MM.1S (cell line): ENCODE results near the gene KCNB1.

Experiments used
- DNase-seq: peaks from one replicate; pipeline ENCODE4 v3.0.0-alpha.2; 2015
- H2AFZ ChIP-seq: fragments of 300-600 bp; sonication (generic); 2 replicates; pipeline ENCODE4 v1.6.0; 2016; ENCODE audit warnings: antibody characterized with exemption, low read length
- H3F3A ChIP-seq: fragments of 300-600 bp; sonication (generic); 2 replicates; pipeline ENCODE4 v1.6.1; 2016; ENCODE audit warnings: mild to moderate bottlenecking, antibody characterized with exemption, low read length, moderate library complexity, mixed read lengths; ENCODE audit not compliant: insufficient read depth
- H3K27ac ChIP-seq: fragments of 300-600 bp; sonication (generic); 2 replicates; pipeline ENCODE4 v1.5.1; 2016; ENCODE audit warnings: mild to moderate bottlenecking, low read length
- H3K27me3 ChIP-seq: fragments of 300-600 bp; sonication (generic); replicated peaks from 2 replicates; pipeline ENCODE4 v1.6.0; 2016; ENCODE audit warnings: low read length; ENCODE audit not compliant: insufficient read depth
- H3K36me3 ChIP-seq: fragments of 300-600 bp; sonication (generic); replicated peaks from 2 replicates; pipeline ENCODE4 v1.6.1; 2016; ENCODE audit warnings: mild to moderate bottlenecking, low read length, mixed read lengths; ENCODE audit not compliant: insufficient read depth
- H3K4me1 ChIP-seq: fragments of 300-600 bp; sonication (generic); 2 replicates; pipeline ENCODE4 v1.6.1; 2016; ENCODE audit warnings: low read length, mixed read lengths
- H3K4me2 ChIP-seq: fragments of 300-600 bp; sonication (generic); 2 replicates; pipeline ENCODE4 v1.6.0; 2016; ENCODE audit warnings: low read depth, low read length
- H3K4me3 ChIP-seq: fragments of 300-600 bp; sonication (generic); 2 replicates; pipeline ENCODE4 v1.5.1; 2016; ENCODE audit warnings: low read length, mixed read lengths
- H3K79me2 ChIP-seq: fragments of 300-600 bp; sonication (generic); 2 replicates; pipeline ENCODE4 v1.6.1; 2016; ENCODE audit warnings: mixed run types, low read length, mixed read lengths
- H3K9ac ChIP-seq: fragments of 300-600 bp; sonication (generic); 2 replicates; pipeline ENCODE4 v1.6.1; 2016; ENCODE audit warnings: low read length, mixed read lengths
- H3K9me2 ChIP-seq: fragments of 300-600 bp; sonication (generic); replicated peaks from 2 replicates; pipeline ENCODE4 v1.6.1; 2016; ENCODE audit warnings: mild to moderate bottlenecking, low read length, mixed read lengths; ENCODE audit not compliant: insufficient read depth
- H3K9me3 ChIP-seq: fragments of 300-600 bp; sonication (generic); replicated peaks from 2 replicates; pipeline ENCODE4 v1.6.1; 2016; ENCODE audit warnings: mild to moderate bottlenecking, low read length, mixed read lengths; ENCODE audit not compliant: insufficient read depth
- H4K20me1 ChIP-seq: fragments of 300-600 bp; sonication (generic); 2 replicates; pipeline ENCODE4 v1.6.1; 2016; ENCODE audit warnings: mild to moderate bottlenecking, low read length, moderate library complexity, mixed read lengths; ENCODE audit not compliant: insufficient read depth
- EZH2 ChIP-seq: fragments of 300-600 bp; sonication (generic); optimal IDR thresholded peaks from 2 replicates; pipeline ENCODE3; 2017; ENCODE audit warnings: low read depth, mild to moderate bottlenecking, antibody characterized with exemption, low read length, mixed read lengths
- EZH2phosphoT487 ChIP-seq: fragments of 300-600 bp; sonication (generic); IDR thresholded peaks from 2 replicates; pipeline ENCODE4 v1.6.1; 2018; ENCODE audit warnings: antibody characterized with exemption, low read length
- TF ChIP-seq, protein P1 (sequence below): fragments of 300-600 bp; sonication (generic); IDR thresholded peaks from 2 replicates; pipeline ENCODE4 v1.5.1; 2016; ENCODE audit warnings: antibody characterized with exemption, low read length, mixed read lengths

KCNB1 gene

GRCh38 chr20:49366687-49367086, 115.8 kb downstream of the KCNB1 start:
- H3K36me3 ChIP-seq, result no peaks in the 10 kb centered on the region
- no peaks in the 10 kb centered on the region for H4K20me1 ChIP-seq
- H3K4me3 ChIP-seq, result no peak overlapping the region
- no peaks in the 10 kb centered on the region for H3K79me2 ChIP-seq
- H3K27me3 ChIP-seq, result no peaks in the 10 kb centered on the region
- H2AFZ ChIP-seq, result no peak overlapping the region
- no peak for DNase-seq
- no peak for TF ChIP-seq EZH2
- TF ChIP-seq, protein P1, sequence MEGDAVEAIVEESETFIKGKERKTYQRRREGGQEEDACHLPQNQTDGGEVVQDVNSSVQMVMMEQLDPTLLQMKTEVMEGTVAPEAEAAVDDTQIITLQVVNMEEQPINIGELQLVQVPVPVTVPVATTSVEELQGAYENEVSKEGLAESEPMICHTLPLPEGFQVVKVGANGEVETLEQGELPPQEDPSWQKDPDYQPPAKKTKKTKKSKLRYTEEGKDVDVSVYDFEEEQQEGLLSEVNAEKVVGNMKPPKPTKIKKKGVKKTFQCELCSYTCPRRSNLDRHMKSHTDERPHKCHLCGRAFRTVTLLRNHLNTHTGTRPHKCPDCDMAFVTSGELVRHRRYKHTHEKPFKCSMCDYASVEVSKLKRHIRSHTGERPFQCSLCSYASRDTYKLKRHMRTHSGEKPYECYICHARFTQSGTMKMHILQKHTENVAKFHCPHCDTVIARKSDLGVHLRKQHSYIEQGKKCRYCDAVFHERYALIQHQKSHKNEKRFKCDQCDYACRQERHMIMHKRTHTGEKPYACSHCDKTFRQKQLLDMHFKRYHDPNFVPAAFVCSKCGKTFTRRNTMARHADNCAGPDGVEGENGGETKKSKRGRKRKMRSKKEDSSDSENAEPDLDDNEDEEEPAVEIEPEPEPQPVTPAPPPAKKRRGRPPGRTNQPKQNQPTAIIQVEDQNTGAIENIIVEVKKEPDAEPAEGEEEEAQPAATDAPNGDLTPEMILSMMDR, result no peak
- no peak for TF ChIP-seq EZH2phosphoT487
- H3K9me3 ChIP-seq, result no peaks in the 10 kb centered on the region
- H3K27ac ChIP-seq, result no peak overlapping the region
- H3F3A ChIP-seq, result no peaks in the 10 kb centered on the region
- H3K9me2 ChIP-seq, result no peaks in the 10 kb centered on the region
- no peak overlapping the region for H3K4me2 ChIP-seq
- no peak overlapping the region for H3K9ac ChIP-seq
- H3K4me1 ChIP-seq, result no peaks in the 10 kb centered on the region

DNA sequence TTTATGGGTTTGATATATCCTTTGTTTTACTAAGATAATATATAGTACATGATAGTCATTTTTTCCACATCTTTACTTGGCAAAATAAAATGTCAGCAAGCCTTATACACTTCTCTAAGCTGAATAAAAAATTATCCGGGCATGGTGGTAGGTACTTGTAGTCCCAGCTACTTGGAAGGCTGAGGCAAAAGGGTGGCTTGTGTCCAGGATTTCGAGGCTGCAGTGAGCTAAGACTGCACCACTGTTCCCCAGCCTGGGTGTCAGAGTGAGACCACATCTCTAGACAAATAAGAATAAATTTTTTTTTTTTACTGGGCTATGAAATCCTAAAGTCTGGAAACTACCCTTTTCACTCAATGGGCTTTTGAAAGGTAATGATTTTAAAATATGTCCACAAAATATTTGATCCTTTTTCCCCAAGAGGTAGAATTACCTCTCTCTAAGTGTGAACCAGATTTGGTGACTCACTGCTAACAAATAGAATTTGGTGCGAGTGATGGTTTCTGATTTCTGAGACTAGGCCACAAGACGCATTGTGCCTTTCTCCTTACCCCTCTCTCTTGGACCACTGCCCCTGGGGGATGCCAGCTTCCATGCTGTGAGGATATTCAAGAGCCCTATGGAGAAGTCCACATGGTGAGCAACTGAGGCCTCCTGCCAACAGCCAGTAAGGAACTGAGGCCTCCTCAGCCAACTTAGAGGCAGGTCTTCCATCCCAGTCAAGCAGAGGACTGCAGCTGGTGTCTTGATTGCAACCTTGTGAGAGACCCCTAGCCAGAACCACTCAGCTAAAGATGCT, 120.4 kb downstream of the KCNB1 start:
- H2AFZ ChIP-seq, result no peak overlapping the region
- no peaks in the 10 kb centered on the region for H3K9me3 ChIP-seq
- no peaks in the 10 kb centered on the region for H3F3A ChIP-seq
- H3K4me1 ChIP-seq, result no peaks in the 10 kb centered on the region
- H3K9me2 ChIP-seq, result no peaks in the 10 kb centered on the region
- no peaks in the 10 kb centered on the region for H3K79me2 ChIP-seq
- H3K4me2 ChIP-seq, result no peak overlapping the region
- no peak overlapping the region for H3K27ac ChIP-seq
- DNase-seq, result no peak
- no peaks in the 10 kb centered on the region for H3K27me3 ChIP-seq
- H4K20me1 ChIP-seq, result no peaks in the 10 kb centered on the region
- H3K4me3 ChIP-seq, result no peak overlapping the region
- TF ChIP-seq EZH2phosphoT487 (no peak), EZH2 (no peak)
- TF ChIP-seq, protein P1, result no peak
- H3K9ac ChIP-seq, result no peak overlapping the region
- H3K36me3 ChIP-seq, result no peaks in the 10 kb centered on the region

DNA sequence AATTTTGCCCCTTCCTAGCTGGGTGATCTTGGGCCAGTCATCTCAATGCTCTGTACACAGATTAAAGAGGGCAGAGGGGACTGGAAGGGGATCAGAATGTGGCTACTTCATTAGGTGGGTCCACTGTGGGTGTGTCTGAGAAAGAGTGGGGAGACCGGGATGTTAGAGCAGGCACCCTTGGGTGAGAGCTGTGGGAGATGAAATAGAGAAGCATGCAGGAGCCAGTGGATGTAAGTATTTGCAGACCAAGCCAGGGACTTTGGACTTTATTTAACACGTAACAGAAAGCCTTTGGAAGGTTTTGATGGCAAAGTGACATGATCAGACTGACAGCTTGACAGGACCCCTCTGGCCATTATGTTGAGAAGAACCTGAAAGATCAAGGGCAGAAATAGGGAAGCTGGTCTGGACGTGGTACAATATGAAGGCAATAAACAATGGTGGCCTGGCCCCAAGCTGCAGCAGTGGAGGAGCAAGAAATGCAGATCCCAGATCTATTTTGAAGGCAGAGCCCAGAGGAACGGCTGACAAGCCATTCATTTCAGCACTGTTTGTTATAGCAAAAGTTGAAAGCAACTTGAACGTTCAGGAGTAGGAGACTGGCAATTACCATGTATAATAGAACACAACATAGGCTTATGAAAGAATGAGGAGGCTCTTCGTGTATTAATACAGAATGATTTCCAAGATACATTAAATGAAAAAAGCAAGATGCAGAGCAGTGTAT, 122.1 kb downstream of the KCNB1 start:
- Histone ChIP-seq H3F3A (no peaks in the 10 kb centered on the region), H2AFZ (no peak overlapping the region), H3K27ac (no peak overlapping the region), H3K4me1 (no peaks in the 10 kb centered on the region), H3K9me2 (no peaks in the 10 kb centered on the region), H3K4me2 (no peak overlapping the region), H3K79me2 (no peaks in the 10 kb centered on the region), H3K36me3 (no peaks in the 10 kb centered on the region), H3K9me3 (no peaks in the 10 kb centered on the region), H3K27me3 (no peaks in the 10 kb centered on the region), H3K9ac (no peak overlapping the region), H3K4me3 (no peak overlapping the region), H4K20me1 (no peaks in the 10 kb centered on the region)
- no peak for DNase-seq
- TF ChIP-seq EZH2phosphoT487 (no peak), EZH2 (no peak)
- TF ChIP-seq, protein P1, result no peak
